Nephron progenitor cell (in vitro differentiated cells): ENCODE results near the gene SREBF1.

Source experiments
- DNase-seq: peaks from one replicate; pipeline ENCODE4 v3.0.0; 2021
- H3K27ac Mint-ChIP-seq: 2 replicates; pipeline ENCODE4 v1.8.0; 2021; ENCODE audit warnings: mild to moderate bottlenecking, moderate library complexity, mixed read lengths
- H3K27me3 Mint-ChIP-seq: 2 replicates; pipeline ENCODE4 v1.8.0; 2021; ENCODE audit warnings: mild to moderate bottlenecking, low read depth, mixed read lengths; ENCODE audit not compliant: poor library complexity
- H3K36me3 Mint-ChIP-seq: 2 replicates; pipeline ENCODE4 v1.8.0; 2021; ENCODE audit warnings: low read depth, mixed read lengths
- H3K4me1 Mint-ChIP-seq: 2 replicates; pipeline ENCODE4 v1.8.0; 2021; ENCODE audit warnings: mixed read lengths
- H3K4me3 Mint-ChIP-seq: 2 replicates; pipeline ENCODE4 v1.8.0; 2021; ENCODE audit warnings: mild to moderate bottlenecking, moderate library complexity, mixed read lengths
- H3K9me3 Mint-ChIP-seq: 2 replicates; pipeline ENCODE4 v1.8.0; 2021; ENCODE audit warnings: mild to moderate bottlenecking, moderate library complexity, mixed read lengths
- TF ChIP-seq, protein P1 (sequence below): fragments of 200-600 bp; sonication (generic); IDR thresholded peaks from 2 replicates; pipeline ENCODE4 v1.5.0; 2021; ENCODE audit warnings: antibody characterized with exemption

The SREBF1 gene

DNA sequence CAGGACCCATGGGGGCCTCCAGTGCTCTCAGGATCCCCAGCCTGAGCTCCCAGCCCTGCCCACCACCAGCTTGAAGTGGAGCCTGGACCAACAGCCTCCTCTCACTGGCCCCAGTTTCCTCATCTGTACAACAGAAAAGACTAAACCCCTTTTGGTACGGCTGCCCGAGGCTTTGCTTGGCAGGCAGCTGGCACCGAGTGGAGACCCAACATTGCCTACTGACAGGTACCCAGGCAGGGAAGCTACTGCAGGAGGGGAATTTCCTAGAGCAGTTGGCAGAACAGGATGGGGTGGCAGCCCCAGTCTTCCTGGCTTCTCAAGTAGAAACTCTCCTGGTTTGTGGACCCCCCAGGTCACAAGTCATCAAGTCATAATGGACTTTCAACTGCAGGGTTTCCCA is 14.2 kb downstream of the SREBF1 start:
- DNase-seq, result no peak
- Mint-ChIP-seq H3K4me3 (peak overlapping the region; percentile 66), H3K4me1 (peaks cover 83% of the 10 kb centered on the region), H3K27ac (no peak overlapping the region), H3K27me3 (no peaks in the 10 kb centered on the region), H3K36me3 (peaks cover 12% of the 10 kb centered on the region), H3K9me3 (no peaks in the 10 kb centered on the region)
- TF ChIP-seq, protein P1, sequence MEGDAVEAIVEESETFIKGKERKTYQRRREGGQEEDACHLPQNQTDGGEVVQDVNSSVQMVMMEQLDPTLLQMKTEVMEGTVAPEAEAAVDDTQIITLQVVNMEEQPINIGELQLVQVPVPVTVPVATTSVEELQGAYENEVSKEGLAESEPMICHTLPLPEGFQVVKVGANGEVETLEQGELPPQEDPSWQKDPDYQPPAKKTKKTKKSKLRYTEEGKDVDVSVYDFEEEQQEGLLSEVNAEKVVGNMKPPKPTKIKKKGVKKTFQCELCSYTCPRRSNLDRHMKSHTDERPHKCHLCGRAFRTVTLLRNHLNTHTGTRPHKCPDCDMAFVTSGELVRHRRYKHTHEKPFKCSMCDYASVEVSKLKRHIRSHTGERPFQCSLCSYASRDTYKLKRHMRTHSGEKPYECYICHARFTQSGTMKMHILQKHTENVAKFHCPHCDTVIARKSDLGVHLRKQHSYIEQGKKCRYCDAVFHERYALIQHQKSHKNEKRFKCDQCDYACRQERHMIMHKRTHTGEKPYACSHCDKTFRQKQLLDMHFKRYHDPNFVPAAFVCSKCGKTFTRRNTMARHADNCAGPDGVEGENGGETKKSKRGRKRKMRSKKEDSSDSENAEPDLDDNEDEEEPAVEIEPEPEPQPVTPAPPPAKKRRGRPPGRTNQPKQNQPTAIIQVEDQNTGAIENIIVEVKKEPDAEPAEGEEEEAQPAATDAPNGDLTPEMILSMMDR, result no peak

DNA sequence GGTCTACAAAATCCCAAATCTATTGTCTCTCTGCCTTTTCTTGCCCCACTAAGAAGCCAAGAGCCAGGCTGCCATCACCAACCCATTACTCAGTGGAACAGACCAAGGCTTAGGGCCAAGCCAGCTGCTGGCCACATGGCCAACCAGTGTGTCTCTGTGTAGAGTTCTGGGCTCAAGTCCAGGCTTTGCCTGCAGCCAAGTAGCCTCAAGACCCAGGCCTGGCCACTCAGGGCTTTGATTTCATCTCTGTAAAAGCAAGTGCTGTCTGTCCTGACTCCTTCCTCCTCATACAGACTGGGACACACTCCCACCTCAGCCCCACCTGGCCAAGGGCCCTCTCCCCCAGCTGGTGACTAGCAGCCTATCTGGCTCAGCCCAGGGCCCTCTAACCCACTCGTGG is 14.6 kb downstream of the SREBF1 start:
- Mint-ChIP-seq H3K9me3 (no peaks in the 10 kb centered on the region), H3K36me3 (peaks cover 12% of the 10 kb centered on the region), H3K4me1 (peaks cover 81% of the 10 kb centered on the region), H3K4me3 (no peak overlapping the region), H3K27ac (no peak overlapping the region), H3K27me3 (no peaks in the 10 kb centered on the region)
- TF ChIP-seq, protein P1, result no peak
- no peak for DNase-seq

DNA sequence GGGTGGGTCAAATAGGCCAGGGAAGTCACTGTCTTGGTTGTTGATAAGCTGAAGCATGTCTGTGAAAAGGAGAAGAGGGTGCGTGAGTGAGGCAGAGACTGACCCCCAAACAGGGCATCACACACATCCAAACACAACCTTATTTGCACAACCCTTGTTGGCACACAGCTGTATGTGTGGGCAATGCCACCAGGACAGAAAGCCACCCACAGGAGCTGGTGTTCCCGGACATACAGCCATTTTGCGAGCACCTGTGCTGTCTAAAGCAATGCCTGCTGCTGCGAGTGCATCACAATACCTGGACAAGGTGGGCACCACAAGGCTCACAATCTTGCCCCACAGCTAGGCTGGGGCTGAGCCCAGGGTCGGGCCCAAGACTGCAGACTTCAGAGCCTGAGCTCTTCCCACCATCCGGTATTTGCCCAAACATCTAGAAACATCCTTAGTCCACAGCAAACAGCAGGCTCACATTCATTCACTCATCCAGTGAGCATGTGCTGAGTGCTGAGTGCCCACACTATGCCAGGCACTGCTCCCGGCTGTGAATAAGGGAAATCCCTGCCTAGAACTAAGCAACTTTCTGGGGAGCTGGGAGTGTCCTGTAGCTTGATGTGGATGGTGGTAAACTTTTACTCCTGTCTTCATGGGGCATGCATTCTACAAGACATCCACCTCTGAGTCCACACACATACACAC is 16.2 kb downstream of the SREBF1 start:
- Mint-ChIP-seq H3K36me3 (peaks cover 7% of the 10 kb centered on the region), H3K4me3 (no peak overlapping the region), H3K27me3 (no peaks in the 10 kb centered on the region), H3K4me1 (peaks cover 67% of the 10 kb centered on the region), H3K27ac (peak overlapping the region; percentile 74), H3K9me3 (no peaks in the 10 kb centered on the region)
- no peak for DNase-seq
- TF ChIP-seq, protein P1, result no peak

DNA sequence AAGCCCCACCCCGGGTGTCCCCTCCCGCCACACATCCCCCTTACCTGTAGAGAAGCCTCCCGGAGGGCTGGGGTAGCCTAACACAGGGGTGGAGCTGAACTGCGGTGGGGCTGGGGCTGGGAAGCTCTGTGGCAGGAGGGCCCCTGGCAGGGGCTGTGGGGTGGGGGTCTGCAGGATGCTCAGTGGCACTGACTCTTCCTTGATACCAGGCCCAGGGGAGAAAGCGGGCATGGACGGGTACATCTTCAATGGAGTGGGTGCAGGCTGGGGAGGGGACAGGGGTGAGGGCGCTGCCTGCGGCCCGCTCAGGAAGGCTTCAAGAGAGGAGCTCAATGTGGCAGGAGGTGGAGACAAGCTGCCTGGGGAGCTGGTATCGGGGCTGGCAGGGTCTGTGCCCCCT is 16.7 kb downstream of the SREBF1 start:
- no peaks in the 10 kb centered on the region for H3K9me3 Mint-ChIP-seq
- H3K4me3 Mint-ChIP-seq, result no peak overlapping the region
- peaks cover 7% of the 10 kb centered on the region for H3K36me3 Mint-ChIP-seq
- DNase-seq, result no peak
- no peaks in the 10 kb centered on the region for H3K27me3 Mint-ChIP-seq
- TF ChIP-seq, protein P1, result no peak
- peaks cover 64% of the 10 kb centered on the region for H3K4me1 Mint-ChIP-seq
- H3K27ac Mint-ChIP-seq, result peak overlapping the region; percentile 74

DNA sequence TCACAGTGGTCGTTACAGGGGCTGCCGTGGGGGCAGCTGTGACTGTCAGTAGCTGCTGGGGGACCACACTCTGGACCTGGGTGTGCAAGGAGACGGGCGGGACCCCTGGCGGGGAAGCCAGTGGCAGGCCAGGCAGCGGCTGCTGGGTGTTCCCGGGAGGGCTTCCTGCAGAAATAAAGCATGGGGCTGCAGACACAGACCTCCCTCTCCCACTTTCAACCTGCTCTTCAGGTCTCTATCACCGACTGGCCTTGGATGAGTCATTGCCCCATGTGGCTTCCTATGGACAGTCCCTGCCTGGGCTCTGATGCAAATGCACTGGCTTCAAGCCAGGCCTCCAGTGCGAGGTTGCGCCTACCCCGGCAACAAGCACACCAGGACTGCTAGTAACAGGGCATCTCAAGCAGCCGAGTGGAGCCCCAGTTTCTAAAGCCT is 17.2 kb downstream of the SREBF1 start:
- TF ChIP-seq, protein P1, result no peak
- H3K27me3 Mint-ChIP-seq, result no peaks in the 10 kb centered on the region
- peak overlapping the region; percentile 83 for H3K27ac Mint-ChIP-seq
- DNase-seq, result no peak
- H3K9me3 Mint-ChIP-seq, result no peaks in the 10 kb centered on the region
- H3K4me1 Mint-ChIP-seq, result peaks cover 59% of the 10 kb centered on the region
- no peak overlapping the region for H3K4me3 Mint-ChIP-seq
- H3K36me3 Mint-ChIP-seq, result peaks cover 7% of the 10 kb centered on the region

DNA sequence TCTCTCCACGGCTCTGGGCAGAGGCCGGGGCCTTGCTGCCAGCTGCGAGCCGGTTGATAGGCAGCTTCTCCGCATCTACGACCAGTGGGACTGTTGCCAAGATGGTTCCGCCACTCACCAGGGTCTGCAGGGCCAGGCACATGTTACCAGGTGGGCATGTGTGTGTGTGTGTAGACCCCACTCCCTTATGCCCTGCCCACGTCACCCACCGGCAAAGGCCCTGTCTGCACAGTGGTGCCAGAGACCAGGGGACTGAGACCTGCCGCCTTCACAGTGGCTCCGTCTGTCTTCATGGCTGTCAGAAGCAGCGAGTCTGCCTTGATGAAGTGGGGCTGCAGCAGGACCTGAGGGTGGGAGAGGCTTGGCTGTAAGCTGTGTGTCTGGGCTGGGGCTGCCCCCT is 17.7 kb downstream of the SREBF1 start:
- DNase-seq, result no peak
- Mint-ChIP-seq H3K9me3 (no peaks in the 10 kb centered on the region), H3K36me3 (peaks cover 7% of the 10 kb centered on the region), H3K4me3 (no peak overlapping the region), H3K27me3 (no peaks in the 10 kb centered on the region), H3K27ac (peak overlapping the region; percentile 69), H3K4me1 (peaks cover 54% of the 10 kb centered on the region)
- TF ChIP-seq, protein P1, result no peak
